Fibroblast of the aortic adventitia (primary cell): ENCODE data around the gene ATG10. TPM values are rescaled to one million over a fixed set of nuclear protein-coding genes. Genes with fewer than 3 reads are reported as not detected.
A peak's percentile ranks its signal among the peaks of the same experiment; 100 is the strongest.

Experiments
- DNase-seq: peaks from one replicate; pipeline ENCODE4 v3.0.0-alpha.2; 2010; ENCODE audit warnings: low read depth
- H3K4me3 ChIP-seq: 2 replicates; pipeline ENCODE4 v1.5.1; 2011; ENCODE audit warnings: low read depth, mild to moderate bottlenecking, control low read depth, low read length, moderate library complexity
- CTCF ChIP-seq: IDR thresholded peaks from 2 replicates; pipeline ENCODE4 v1.5.1; 2011; ENCODE audit warnings: mild to moderate bottlenecking, low read length, control low read depth, inconsistent platforms; ENCODE audit not compliant: insufficient read depth
- total RNA-seq: library from RNA; depleted of rRNA; stranded (reverse); fragments of >200 nt; gene quantifications from 2 replicates; pipeline ENCODE4 v1.2.3, GENCODE V29; 2012; ENCODE audit warnings: low replicate concordance

The ATG10 gene
- total RNA-seq, 1 donor, result 8.8 TPM

DNA sequence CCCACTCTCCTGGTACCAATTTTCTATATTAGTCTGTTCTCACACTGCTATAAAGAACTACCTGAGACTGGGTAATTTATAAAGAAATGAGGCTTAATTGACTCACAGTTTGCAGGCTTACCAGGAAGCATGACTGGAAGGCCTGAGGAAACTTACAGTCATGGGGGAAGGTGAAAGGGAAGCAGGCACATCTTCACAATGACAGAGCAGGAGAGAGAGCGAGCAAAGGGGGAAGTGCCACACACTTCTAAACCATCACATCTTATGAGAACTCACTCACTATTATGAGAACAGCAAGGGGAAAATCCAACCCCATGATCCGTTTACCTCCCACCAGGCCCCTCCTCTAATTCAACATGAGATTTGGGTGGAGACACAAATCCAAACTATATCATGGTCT, 72.2 kb downstream of the ATG10 start:
- no peak overlapping the region for H3K4me3 ChIP-seq
- no peak for TF ChIP-seq CTCF
- no peak for DNase-seq

DNA sequence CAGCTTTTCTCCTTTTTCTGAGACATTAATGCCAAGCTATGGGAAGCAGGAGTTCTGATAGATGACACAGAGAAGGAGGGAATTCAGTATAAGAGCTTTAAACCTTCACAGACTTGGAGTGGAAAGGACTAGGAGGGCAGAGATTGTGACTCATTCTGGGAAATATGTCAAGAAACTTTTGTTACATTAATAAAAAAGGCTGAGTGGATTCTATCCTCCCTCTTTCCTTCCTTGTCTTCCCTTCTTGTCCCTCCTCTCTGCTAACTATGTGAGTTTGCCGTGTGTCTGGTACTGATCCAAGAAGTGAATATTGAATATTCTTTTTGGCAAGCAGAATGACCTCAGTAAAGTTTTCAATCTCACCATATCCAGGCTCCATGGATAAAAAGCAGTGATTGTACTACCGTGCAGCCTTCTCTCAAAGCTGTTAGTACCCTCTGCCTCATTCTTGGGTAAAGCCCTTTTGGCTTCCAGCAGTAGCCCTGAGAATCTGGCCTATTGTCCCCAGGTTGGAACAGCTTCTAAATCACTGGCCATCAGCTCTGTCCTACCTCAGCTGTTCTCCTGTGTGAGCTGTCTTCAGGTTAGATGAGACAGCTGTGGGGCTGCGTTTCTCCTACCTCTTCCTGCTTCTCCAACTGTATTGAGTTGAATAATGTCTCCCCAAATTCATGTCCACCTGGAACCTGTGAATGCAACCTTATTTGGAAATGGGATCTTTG, 73.9 kb downstream of the ATG10 start:
- no peak for TF ChIP-seq CTCF

DNA sequence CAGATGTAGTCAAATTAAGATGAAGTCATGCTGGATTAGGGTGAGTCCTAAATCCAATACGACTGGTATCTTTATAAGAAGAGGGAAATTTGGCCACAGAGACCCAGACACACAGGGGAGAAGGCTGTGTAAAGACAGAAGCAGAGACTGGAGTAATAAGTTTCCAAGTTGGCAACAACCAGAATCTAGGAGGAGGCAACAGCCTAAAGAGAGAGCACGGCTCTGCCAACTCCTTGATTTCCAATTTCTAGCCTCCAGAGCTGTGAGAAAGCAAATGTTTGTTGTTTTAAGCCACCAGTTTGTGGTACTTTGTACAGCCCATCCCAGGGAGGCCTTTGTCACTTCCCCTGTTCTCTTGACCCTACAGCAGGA, 74.4 kb downstream of the ATG10 start:
- peak; percentile 2 for DNase-seq
- H3K4me3 ChIP-seq, result no peak overlapping the region
- TF ChIP-seq CTCF, result no peak

More for the DNA sequence above, 73.9 kb downstream of the ATG10 start:
- H3K4me3 ChIP-seq, result no peak overlapping the region
- DNase-seq, result peak; percentile 71

- DNase-seq, result no peak
- TF ChIP-seq CTCF, result no peak
- H3K4me3 ChIP-seq, result no peak overlapping the region
These were observed 79.1 kb downstream of the ATG10 start for GRCh38 chr5:82050955-82051354.

DNA sequence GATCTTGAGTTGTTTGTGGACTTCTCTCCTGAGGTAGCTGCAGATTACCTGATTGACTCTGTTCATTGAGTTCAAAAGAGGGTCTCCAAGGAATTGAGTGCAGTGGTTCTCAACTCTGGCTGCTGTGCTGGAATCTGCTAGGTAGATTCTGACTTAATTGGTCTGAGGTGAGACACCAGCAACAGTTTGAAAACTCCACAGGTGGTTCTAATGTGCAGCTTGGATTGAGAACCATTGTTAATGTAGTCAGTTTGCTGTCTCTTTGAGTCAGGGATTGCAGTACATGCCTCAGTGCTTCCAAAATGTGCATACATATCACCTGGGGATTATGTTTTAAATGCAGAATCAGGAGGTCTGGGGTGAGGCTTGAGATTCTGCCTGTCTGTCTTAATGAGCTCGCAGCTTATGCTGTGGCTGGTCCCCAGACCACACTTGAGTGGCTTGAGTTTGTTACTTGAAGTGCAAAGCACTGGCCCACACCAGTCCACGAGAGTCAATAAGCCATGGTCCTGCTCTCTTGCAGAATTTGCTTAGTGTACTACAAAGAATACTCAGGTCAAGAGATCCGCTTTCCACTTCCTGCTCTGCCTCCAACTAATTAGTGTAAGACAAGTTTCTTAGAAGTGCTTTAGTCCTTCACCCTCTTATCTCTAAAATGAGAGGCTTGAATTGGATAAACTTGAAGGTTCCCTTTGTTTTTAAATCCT, 82.3 kb downstream of the ATG10 start:
- TF ChIP-seq CTCF, result no peak
- H3K4me3 ChIP-seq, result no peak overlapping the region
- no peak for DNase-seq

- DNase-seq, result no peak
- no peak overlapping the region for H3K4me3 ChIP-seq
- no peak for TF ChIP-seq CTCF
These were observed 85.2 kb downstream of the ATG10 start for GRCh38 chr5:82057051-82057450.
